Measurements from ENCODE around the gene FCER1G.
A peak's percentile ranks its signal among the peaks of the same experiment; 100 is the strongest.

Gene FCER1G

DNA sequence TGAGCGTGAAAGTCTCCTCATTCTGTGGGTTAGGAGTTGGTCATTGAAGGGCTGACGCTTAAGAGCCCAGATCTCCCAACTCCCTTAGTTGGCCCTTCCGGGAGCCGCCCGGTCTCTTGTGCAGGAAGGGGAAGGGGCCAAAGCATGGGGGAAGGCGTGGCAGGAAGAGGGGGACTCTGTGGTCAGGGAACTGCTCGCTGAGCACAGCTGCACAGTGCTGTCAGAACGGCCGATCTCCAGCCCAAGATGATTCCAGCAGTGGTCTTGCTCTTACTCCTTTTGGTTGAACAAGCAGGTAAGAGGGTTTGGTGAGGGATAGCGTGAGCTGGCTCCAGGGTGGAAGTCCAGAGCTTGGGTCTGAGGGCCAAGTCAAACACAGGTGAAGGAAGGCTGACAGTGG is at the start of gene FCER1G:
Gene FCER1G, plus strand, starts transcription at position 220 of the 400 bp plus-strand sequence. Its CDS starts 27 bp downstream, at position 247.
- DNase-seq: no peak

DNA sequence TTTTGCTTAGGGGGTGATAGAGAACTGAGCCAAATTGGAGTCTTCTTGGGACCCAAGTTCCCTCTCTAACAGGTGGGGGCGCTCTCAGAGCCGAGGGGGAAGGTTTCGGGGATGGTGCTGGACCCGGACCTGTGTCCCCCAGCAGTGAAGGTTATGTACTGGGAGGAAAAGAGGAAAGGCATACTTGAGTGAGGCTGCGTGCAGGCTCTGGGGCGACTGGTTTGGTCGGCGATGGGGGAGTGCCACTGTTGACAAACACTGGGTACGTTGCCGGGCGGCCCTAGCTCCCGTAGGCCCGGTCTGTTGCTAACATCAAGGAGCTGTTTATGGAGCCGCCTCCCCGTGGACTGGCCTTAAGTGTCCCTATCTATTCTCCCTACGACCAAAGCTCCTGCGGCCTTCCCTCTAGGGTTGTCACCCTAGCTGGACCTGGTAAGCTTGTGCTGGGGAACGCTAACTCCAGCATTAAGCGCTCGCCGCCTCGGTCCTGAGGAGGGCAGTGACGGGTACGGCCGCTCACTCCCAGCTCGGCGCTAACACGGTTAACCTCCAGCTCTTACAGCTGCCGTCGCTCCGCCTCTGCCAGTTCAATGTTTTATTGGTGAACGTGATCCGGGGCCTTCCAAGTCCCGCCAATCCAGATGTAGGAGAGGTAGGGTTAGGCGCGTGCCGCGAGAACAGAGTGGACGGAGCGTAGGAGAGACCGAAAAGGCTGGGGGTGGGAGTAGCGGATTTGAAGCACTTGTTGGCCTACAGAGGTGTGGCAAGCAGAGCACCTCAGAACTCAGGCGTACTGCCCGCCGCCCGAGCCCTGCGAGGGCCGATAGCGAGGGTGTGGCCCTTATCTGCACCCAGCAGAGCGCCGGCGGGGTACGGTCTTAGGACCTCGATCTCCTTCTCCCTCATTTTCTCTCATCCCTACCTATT is 49.1 kb upstream of the FCER1G start, which contains the start of gene PPOX:
Gene PPOX, plus strand, starts transcription at position 685 of the 927 bp plus-strand sequence. CDS start 422 bp downstream, outside the sequence.
- DNase-seq: peak; percentile 98

GRCh38 chr1:161166669-161167548 is 48.2 kb upstream of the FCER1G start:
- no peak for DNase-seq

DNA sequence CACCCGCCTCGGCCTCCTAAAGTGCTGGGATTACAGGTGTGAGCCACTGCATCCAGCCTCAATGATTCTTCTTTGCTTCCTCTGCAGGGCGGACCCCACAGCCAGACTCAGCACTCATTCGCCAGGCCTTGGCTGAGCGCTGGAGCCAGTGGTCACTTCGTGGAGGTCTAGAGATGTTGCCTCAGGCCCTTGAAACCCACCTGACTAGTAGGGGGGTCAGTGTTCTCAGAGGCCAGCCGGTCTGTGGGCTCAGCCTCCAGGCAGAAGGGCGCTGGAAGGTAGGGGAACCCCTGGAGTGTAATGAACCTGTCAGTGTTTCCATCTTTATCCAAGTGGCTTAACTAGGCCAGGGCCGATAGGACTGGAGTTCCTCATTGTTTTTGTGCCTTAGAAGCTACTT is 46.2 kb upstream of the FCER1G start:
- DNase-seq: no peak

DNA sequence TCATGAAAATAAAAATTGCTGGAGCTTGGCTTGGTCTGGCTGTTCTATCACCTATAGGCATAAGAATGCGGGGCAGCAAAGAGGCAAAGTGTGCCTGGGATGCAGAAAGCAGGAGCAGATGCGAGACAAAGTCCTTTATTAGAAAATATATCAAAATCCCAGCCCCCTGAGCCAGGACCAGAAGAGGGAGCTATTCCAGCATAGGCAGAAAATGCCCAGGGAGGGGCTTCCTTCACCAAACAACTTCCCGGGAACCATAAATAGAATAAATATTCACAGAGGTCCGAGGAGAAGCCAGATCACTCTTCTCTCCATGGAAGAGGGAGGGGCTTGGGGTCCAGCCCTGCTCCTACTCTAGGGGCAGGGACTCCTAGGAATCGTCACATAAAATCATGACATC is 43.9 kb upstream of the FCER1G start:
- no peak for DNase-seq

DNA sequence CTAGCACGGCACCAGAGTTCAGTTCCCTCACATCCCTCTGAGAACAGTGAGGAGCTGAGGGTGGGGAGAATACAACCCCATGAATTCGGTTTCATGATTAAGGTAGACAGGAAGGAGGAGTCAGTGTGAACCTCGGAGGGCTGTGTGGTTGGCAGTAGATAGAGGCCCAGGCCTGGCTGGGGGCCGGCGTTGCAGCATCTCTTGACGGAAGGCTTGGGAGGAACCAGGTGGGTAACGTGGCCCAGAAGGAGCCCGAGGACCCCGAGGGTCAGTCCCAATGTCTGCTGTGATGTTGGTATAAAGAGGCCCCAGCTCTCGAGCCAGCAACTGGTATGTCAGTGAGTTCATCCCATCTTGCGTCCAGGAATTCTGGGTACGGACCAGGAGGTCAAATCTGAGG is 43.4 kb upstream of the FCER1G start:
- no peak for DNase-seq

DNA sequence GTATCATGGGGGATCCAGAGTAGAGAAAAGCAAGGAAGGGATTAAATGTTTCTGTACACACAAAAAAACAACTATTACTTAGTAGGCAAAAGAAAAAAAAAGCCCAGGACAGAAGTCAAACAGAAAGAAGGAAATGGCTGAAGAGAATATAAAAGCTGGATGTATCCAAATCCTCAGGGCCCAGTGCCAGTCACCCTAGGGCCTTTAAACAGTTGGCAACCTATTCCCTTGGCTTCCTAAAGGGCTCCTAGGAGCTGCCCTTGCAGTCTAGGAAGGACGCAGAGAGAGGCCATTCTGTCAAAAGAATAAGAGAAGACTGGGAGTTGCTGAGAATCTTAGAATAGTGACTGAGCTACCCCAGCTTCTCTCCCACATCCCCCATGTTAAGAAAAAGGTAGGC is 42.7 kb upstream of the FCER1G start:
- DNase-seq: no peak

DNA sequence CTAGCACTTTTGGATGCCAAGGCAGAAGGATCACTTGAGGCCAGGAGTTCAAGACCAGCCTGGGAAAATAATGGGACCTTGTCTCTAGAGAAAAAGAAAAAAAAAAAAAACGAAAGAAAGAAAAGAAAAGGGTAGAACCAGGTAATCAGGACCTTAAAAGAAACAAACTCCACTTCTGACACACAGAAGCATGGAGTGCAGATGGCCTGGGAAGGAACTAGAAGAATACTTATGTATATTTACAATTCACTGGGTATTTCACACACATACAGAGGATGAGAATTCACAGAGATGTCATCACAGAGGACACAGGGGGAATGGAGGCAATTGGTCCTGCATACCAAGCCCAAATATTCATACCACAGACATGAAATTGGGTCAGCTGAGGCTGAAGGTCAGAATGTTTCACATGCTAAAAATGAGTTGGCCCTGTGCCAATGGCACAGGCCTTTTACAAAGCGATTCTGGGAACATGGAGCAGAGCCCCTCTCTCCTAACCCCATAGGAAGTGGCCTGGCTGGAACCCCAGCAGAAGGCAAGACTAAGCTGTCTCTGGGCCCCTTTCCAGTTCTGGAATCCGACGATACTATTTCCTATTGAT is 42.2 kb upstream of the FCER1G start:
- DNase-seq: no peak

DNA sequence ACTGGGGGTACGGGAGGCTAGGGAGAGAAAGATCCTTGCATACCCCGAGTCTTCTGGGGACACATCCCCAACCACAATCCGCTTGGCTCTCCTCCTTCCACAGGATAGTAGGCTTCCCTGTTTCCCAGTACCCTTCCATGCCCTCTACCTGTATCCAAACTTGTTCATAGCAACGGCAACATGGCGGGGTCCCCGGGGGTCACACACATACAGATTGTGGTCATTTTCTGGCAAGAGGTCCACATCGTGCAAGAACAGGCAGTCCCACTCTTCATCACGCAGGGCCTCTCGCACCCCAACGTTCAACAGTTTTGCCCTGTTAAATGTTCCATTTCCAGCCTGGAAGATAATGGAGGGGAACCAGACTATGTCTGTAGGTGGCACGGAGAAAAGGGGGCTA is 41.4 kb upstream of the FCER1G start:
- no peak for DNase-seq

DNA sequence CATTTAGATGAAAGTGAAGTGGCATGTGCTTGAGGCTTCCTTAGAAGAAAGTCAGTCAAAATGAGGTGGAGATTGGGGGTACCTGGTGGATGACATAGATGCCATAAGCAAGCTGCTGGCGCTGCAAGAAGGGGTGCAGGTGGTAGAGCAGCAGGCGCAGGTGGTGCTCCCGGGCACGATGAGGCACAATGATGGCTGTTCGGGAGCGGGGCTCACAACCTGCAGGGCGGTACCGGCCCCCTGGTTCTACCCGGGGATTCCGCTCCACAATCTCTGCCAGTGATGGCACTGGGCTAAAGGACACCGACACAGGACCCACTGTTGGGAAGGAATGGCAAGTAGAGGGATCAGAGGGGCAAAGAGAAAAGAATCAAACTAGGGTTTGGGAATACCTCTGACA is 40.2 kb upstream of the FCER1G start:
- no peak for DNase-seq

DNA sequence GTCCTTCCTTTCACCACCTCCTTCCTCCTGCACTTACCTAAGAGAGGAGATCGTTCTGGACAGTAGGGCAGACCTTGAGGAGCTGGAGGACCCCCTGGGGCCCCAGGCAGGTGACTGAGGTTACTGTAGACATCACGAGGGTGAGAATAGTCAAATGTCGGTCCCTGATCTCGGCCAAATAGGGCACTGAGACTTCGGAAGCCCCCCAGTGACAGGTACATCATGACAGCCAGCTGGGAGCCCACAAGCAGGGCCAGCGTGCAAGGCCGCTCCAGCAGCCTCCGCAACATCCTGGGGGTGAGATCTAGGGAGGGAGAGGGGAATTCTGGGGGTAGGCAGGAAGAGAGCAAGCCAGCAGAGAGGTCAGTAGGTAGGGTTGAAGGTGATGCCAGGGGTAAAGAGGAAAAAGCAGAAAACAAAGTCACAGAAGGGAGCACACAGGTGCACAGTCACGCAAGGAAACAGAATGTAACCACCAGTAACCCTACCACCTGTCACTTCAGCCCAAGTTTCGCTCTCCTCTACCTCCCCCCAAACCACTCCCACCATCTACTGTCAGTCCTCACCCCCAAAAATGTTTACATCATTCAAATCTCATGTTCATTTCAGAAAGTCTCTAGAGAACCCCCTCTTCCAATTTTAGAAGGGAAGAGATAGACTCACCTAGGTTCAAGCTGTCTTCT is 39.2 kb upstream of the FCER1G start:
- no peak for DNase-seq

- DNase-seq: no peak
Observed at GRCh38 chr1:161176468-161177111, 38.5 kb upstream of the FCER1G start.

GRCh38 chr1:161177112-161177935 is 37.8 kb upstream of the FCER1G start, which contains the start of gene B4GALT3:
B4GALT3 (minus strand) TSS chr1:161177507; CDS start chr1:161176060, 1,447 bp downstream.
- peak; percentile 94 for DNase-seq

- DNase-seq: no peak
Observed at GRCh38 chr1:161177936-161178244, 37.2 kb upstream of the FCER1G start.

DNA sequence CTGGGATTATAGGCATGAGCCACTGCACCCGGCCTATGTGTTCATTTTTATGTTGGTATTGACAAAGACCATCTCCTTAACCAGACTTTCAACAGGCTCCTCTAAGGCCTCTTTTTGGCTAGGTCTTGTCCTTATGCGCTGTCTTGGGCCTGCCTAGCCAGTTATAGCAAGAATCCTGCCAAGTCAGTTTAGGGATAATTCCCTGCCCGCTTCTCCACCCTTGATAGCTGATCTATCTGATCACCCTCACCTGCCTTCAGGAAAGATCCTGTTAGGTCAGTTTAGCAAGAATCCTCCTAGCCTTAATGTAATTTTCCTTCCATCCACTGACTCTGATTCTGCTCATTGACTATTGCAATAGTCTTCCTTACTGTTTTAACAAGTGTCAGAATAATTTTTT is 35.4 kb upstream of the FCER1G start:
- no peak for DNase-seq

DNA sequence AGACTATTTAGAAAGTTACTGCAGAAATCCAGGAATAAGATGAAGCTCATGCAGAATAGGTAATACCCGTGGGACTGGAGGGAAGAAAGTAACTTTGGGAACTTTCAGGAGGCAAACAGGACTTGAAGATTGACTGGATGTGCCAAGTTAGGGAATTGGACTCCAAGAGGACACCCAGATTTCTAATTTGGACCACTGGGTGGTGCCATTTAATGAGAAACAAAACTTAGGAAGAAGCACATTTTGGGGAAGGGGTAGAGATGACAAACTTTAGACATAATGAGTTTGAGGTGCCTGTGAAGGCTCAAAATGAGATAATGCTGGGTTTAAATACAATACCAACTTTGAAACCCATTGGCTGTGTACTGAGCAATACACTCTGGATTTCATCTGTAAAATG is 34.5 kb upstream of the FCER1G start:
- DNase-seq: no peak

DNA sequence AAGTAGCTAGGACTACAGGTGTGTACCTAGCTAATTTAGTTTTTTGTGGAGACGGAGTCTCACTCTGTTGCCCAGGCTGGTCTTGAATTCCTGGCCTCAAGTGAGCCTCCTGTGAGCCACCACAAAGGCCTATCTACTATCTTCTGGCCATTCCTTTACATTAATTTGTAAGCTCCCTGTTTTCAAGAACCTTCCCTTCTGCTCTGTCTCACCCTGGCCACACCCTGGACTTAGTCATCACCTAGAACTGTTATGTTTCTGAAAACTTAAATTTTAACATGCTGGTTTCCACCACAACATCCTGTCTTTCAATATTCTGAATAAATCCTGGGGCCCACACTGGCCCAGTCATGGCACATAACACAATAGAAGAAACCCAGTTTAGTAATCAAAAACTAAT is 32.9 kb upstream of the FCER1G start:
- peak; percentile 89 for DNase-seq

DNA sequence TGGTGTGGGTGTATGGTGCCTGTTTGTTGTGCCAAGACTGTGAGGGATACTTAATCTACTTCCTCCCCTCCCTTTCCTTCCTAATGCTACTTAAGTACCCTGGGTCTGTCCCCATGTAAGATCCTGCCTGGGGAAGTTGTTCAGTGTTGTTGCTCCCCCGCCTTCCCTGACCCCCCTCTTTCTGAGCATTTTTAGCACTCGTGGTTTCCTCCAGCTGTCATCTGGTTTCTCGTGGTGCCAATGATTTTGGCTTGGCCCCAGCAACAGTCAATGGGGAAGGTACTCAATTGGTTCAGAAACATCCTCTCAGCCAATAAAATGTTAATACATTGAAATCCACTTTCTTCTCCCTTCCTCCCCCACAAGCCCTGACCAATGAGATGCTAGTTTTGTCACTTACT is 29.8 kb upstream of the FCER1G start:
- peak; percentile 88 for DNase-seq

- no peak for DNase-seq
Observed at GRCh38 chr1:161185732-161186311, 29.3 kb upstream of the FCER1G start.

DNA sequence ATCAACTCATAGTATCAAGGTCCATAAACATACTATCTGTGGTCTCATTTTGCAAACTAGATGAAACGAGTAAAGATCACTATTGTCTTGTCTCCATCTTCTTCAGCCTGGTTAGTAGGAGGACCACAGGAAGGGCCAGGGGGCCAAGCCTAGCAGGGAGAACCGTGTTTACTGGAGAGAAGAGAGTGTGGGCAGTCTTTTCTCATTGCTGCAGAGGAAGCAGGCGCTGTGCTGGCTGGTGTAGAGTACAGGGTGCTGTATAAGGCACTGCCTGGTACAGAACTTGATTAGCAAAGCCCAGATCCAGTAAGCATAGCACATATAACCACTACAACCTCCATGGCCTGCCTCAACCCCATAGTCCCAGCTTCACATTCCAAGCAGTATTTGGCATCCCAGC is 27.8 kb upstream of the FCER1G start:
- DNase-seq: no peak

GRCh38 chr1:161188381-161188780 is 26.7 kb upstream of the FCER1G start:
- DNase-seq: no peak

Measured in activated CD4-positive, alpha-beta T cell treated with anti-CD3 and anti-CD28 coated beads, Interleukin-2, amount 50 U/mL, for 16 hours (primary cell).